ENCODE data around the gene S100B. TPM values are rescaled to one million over a fixed set of nuclear protein-coding genes. Genes with fewer than 3 reads are reported as not detected.

Gene S100B
- total and polyA plus RNA-seq, 5 donors from 2014 or later: 0.54 TPM; not detected in 4

DNA sequence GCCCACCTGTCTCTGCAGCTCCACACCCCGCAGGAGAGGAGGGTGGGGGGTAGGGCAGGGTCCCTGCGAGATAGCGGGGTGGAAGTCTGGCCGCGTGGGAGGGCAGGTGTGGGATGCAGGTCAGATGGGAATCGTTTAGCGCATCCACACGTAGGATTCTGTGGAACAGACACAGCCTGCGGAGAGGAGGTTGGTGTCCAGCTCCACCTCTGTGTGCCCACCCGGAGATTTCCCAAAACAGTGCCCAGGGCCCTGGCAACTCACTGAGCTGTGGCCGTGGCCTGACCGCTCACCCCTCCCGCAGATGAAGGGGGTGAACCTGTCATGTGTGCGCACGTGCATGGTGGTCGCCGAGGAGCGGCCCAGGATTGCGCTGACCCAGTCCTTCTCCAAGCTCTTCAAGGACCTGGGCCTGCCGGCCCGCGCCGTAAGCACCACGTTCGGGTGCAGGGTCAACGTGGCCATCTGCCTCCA, 46.9 kb downstream of the S100B start:
- Mint-ChIP-seq H3K4me3 (peak overlapping the region in 3 of 4 donors; percentile 50 to 73 (median 73)), H3K27ac (peak overlapping the region in 2 of 3 donors; percentile 34 to 94), H3K36me3 (peaks cover 55% of the 10 kb centered on the region), H3K9me3 (no peaks in the 10 kb centered on the region), H3K27me3 (no peaks in the 10 kb centered on the region), H3K4me1 (peaks cover 12 to 59% (median 29%) of the 10 kb centered on the region in 4 donors)
- Histone ChIP-seq H3K36me3 (ENCODE audit: control insufficient read depth, insufficient read depth, low read length) (peaks cover 45% of the 10 kb centered on the region), H3K4me1 (ENCODE audit: control insufficient read depth, insufficient read depth, low read length, poor library complexity, severe bottlenecking) (peaks cover 47% of the 10 kb centered on the region), H3K27me3 (ENCODE audit: control insufficient read depth, insufficient read depth, low read length) (no peaks in the 10 kb centered on the region), H3K27ac (ENCODE audit: insufficient read depth, low read length, poor library complexity, severe bottlenecking) (peak overlapping the region; percentile 78), H3K9me3 (ENCODE audit: control insufficient read depth in 2 of 2, low read length in 2 of 2) (no peaks in the 10 kb centered on the region), H3K4me3 (ENCODE audit: low read depth, low read length) (no peak overlapping the region)
- DNase-seq (no peak), ATAC-seq (ENCODE audit: low read depth in 2 of 2) (no peak)

DNA sequence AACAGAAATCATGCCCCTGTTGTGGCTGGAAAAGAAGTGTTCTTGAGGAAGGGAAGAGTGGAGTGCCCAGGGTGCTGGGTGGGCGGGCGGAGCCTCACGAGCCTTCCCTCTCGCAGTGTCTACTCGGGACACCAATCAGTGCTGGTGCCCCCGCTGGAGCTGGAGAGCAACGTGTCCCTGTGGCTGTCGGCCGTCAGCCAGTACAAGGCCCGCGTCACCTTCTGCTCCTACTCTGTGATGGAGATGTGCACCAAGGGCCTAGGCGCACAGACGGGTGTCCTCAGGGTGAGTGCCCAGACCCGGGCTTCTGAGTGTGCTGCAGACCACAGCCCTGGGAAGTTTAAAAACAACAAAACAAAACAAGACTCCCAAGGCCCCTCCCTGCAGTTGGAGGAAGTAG, 47.4 kb downstream of the S100B start:
- H3K27me3 Mint-ChIP-seq: no peaks in the 10 kb centered on the region
- peak overlapping the region in 2 of 3 donors; percentile 23 to 79 for H3K27ac Mint-ChIP-seq
- Histone ChIP-seq H3K4me1 (ENCODE audit: control insufficient read depth, insufficient read depth, low read length, poor library complexity, severe bottlenecking) (peaks cover 52% of the 10 kb centered on the region), H3K9me3 (ENCODE audit: control insufficient read depth in 2 of 2, low read length in 2 of 2) (no peaks in the 10 kb centered on the region), H3K36me3 (ENCODE audit: control insufficient read depth, insufficient read depth, low read length) (peaks cover 40% of the 10 kb centered on the region), H3K27ac (ENCODE audit: insufficient read depth, low read length, poor library complexity, severe bottlenecking) (no peak overlapping the region), H3K4me3 (ENCODE audit: low read depth, low read length) (no peak overlapping the region), H3K27me3 (ENCODE audit: control insufficient read depth, insufficient read depth, low read length) (no peaks in the 10 kb centered on the region)
- DNase-seq (no peak), ATAC-seq (ENCODE audit: low read depth in 2 of 2) (no peak)
- H3K4me3 Mint-ChIP-seq: no peak overlapping the region
- H3K9me3 Mint-ChIP-seq: no peaks in the 10 kb centered on the region
- H3K36me3 Mint-ChIP-seq: peaks cover 54% of the 10 kb centered on the region
- H3K4me1 Mint-ChIP-seq: peaks cover 15 to 61% (median 34%) of the 10 kb centered on the region in 4 donors

DNA sequence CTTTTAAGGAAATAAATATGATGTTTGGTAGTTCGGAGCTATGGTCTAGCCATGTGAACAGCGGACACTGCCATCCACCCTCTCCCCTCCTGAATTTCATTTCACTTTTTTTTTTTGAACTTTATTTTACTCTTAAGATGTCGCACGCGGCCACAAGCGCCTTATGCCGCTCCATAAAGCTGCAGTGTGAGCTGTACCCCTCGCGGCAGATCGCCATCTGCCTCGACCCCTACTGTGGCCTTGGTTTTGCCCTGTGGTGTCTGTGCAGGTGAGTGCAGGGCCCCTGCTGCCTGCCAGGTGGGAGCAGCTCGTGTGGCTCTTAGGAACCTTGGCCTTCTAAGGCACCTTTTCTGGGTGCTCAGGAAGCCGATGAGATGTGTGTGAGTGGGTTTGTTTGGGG, 48.1 kb downstream of the S100B start:
- H3K27ac Mint-ChIP-seq: peak overlapping the region in 1 of 3 donors; percentile 79
- Histone ChIP-seq H3K27me3 (ENCODE audit: control insufficient read depth, insufficient read depth, low read length) (no peaks in the 10 kb centered on the region), H3K36me3 (ENCODE audit: control insufficient read depth, insufficient read depth, low read length) (peaks cover 33% of the 10 kb centered on the region), H3K4me3 (ENCODE audit: low read depth, low read length) (no peak overlapping the region), H3K27ac (ENCODE audit: insufficient read depth, low read length, poor library complexity, severe bottlenecking) (no peak overlapping the region), H3K9me3 (ENCODE audit: control insufficient read depth in 2 of 2, low read length in 2 of 2) (no peaks in the 10 kb centered on the region), H3K4me1 (ENCODE audit: control insufficient read depth, insufficient read depth, low read length, poor library complexity, severe bottlenecking) (peaks cover 59% of the 10 kb centered on the region)
- peaks cover 18 to 61% (median 36%) of the 10 kb centered on the region in 4 donors for H3K4me1 Mint-ChIP-seq
- peak overlapping the region in 1 of 4 donors; percentile 59 for H3K4me3 Mint-ChIP-seq
- H3K36me3 Mint-ChIP-seq: peaks cover 47% of the 10 kb centered on the region
- no peaks in the 10 kb centered on the region for H3K9me3 Mint-ChIP-seq
- ATAC-seq (ENCODE audit: low read depth in 2 of 2) (no peak), DNase-seq (no peak)
- no peaks in the 10 kb centered on the region for H3K27me3 Mint-ChIP-seq

DNA sequence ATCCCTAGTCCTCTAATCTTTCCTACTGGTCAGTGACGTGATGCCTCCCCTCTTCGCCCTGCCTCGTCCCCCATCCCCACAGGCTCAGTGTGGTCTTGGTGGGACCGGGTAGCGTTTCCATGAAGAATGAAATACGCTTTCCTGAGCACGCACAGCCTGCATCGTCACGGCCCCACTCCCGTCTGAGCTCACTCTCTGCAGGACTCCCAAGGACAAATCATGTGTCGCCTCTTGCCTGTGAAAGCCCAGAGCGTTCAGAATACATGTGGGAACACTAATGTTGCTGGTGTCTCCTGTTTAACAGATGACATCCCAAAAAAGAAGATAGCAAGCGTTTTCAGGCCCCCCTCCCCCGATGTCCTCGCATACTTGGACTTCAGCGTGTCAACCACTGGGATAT, 49.2 kb downstream of the S100B start:
- Mint-ChIP-seq H3K4me3 (no peak overlapping the region), H3K4me1 (peaks cover 27 to 61% (median 37%) of the 10 kb centered on the region in 4 donors), H3K9me3 (no peaks in the 10 kb centered on the region), H3K36me3 (peaks cover 37% of the 10 kb centered on the region), H3K27ac (peak overlapping the region; percentile 72 to 92 (median 86)), H3K27me3 (no peaks in the 10 kb centered on the region)
- H3K4me3 ChIP-seq (ENCODE audit: low read depth, low read length): no peak overlapping the region
- H3K9me3 ChIP-seq (ENCODE audit: control insufficient read depth in 2 of 2, low read length in 2 of 2): no peaks in the 10 kb centered on the region
- H3K4me1 ChIP-seq (ENCODE audit: control insufficient read depth, insufficient read depth, low read length, poor library complexity, severe bottlenecking): peaks cover 62% of the 10 kb centered on the region
- H3K27me3 ChIP-seq (ENCODE audit: control insufficient read depth, insufficient read depth, low read length): no peaks in the 10 kb centered on the region
- DNase-seq (no peak), ATAC-seq (ENCODE audit: low read depth in 2 of 2) (no peak)
- H3K36me3 ChIP-seq (ENCODE audit: control insufficient read depth, insufficient read depth, low read length): peaks cover 33% of the 10 kb centered on the region
- H3K27ac ChIP-seq (ENCODE audit: insufficient read depth, low read length, poor library complexity, severe bottlenecking): no peak overlapping the region

DNA sequence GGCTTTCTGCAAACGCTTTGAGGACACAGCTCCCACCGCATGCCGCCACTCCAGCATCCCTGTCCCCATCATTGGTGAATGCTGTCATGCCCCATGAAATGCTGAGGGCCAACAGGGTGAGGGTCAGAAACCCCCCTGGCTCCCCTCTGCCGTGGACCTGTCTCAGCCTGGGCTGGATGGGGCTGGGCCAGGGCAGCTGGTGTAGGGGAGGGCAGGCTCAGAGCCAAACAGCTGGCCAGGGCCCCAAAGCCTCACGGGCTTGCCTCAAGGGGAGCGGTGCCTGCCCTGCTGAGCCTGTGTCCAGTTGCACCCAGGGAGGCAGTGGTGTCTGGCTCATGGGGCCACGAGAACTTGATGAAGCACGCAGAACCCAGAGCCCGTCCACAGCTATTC, 49.7 kb downstream of the S100B start:
- Mint-ChIP-seq H3K9me3 (no peaks in the 10 kb centered on the region), H3K27ac (peak overlapping the region in 1 of 3 donors; percentile 72), H3K27me3 (no peaks in the 10 kb centered on the region), H3K36me3 (peaks cover 37% of the 10 kb centered on the region), H3K4me3 (peak overlapping the region in 1 of 4 donors; percentile 64), H3K4me1 (peaks cover 32 to 61% (median 39%) of the 10 kb centered on the region in 4 donors)
- H3K27me3 ChIP-seq (ENCODE audit: control insufficient read depth, insufficient read depth, low read length): no peaks in the 10 kb centered on the region
- no peak overlapping the region for H3K27ac ChIP-seq (ENCODE audit: insufficient read depth, low read length, poor library complexity, severe bottlenecking)
- DNase-seq (no peak), ATAC-seq (ENCODE audit: low read depth in 2 of 2) (no peak)
- H3K4me1 ChIP-seq (ENCODE audit: control insufficient read depth, insufficient read depth, low read length, poor library complexity, severe bottlenecking): peaks cover 62% of the 10 kb centered on the region
- no peak overlapping the region for H3K4me3 ChIP-seq (ENCODE audit: low read depth, low read length)
- no peaks in the 10 kb centered on the region for H3K9me3 ChIP-seq (ENCODE audit: control insufficient read depth in 2 of 2, low read length in 2 of 2)
- peaks cover 33% of the 10 kb centered on the region for H3K36me3 ChIP-seq (ENCODE audit: control insufficient read depth, insufficient read depth, low read length)

DNA sequence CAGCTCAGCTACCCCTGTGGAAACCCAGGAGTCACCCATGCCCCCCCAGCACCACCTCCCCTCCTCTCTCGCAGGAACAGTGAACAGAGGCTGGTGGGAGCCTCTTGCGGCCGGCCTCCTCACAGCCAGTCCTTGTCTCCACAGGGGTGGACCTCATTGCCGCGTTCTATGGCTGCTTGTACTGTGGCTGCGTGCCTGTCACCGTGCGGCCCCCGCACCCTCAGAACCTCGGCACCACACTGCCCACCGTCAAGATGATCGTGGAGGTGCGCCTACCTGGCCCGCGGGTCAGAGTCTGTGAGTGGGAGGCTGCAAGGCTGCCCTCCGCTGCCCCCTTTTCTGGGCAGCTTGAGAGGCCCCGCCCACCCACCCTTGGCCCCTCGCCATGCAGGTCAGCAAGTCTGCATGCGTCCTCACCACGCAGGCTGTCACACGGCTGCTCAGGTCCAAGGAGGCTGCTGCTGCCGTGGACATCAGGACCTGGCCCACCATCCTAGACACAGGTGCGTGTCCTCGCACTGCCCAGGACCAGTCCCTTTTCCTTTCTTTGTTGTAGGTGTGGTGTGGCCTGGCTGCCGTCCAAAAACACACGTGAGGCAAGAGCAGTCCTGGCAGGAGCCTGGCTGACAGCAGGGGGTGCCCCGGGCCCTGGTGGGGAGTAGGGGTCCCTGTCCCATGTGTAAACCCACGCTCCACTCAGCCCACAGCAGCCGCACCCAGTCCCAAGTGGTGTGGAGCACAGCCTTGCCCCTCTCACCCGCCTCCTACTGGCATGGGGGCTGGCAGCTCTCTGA, 50.3 kb downstream of the S100B start:
- H3K4me1 ChIP-seq (ENCODE audit: control insufficient read depth, insufficient read depth, low read length, poor library complexity, severe bottlenecking): peaks cover 62% of the 10 kb centered on the region
- ATAC-seq (ENCODE audit: low read depth in 2 of 2): no peak
- Mint-ChIP-seq H3K9me3 (no peaks in the 10 kb centered on the region), H3K4me3 (peak overlapping the region in 2 of 4 donors; percentile 5 to 52), H3K36me3 (peaks cover 34% of the 10 kb centered on the region), H3K4me1 (peaks cover 30 to 60% (median 37%) of the 10 kb centered on the region in 4 donors), H3K27me3 (no peaks in the 10 kb centered on the region), H3K27ac (peak overlapping the region in 2 of 3 donors; percentile 79 to 99)
- DNase-seq: no peak
- no peak overlapping the region for H3K4me3 ChIP-seq (ENCODE audit: low read depth, low read length)
- no peak overlapping the region for H3K27ac ChIP-seq (ENCODE audit: insufficient read depth, low read length, poor library complexity, severe bottlenecking)
- peaks cover 33% of the 10 kb centered on the region for H3K36me3 ChIP-seq (ENCODE audit: control insufficient read depth, insufficient read depth, low read length)
- H3K9me3 ChIP-seq (ENCODE audit: control insufficient read depth in 2 of 2, low read length in 2 of 2): no peaks in the 10 kb centered on the region
- H3K27me3 ChIP-seq (ENCODE audit: control insufficient read depth, insufficient read depth, low read length): no peaks in the 10 kb centered on the region

DNA sequence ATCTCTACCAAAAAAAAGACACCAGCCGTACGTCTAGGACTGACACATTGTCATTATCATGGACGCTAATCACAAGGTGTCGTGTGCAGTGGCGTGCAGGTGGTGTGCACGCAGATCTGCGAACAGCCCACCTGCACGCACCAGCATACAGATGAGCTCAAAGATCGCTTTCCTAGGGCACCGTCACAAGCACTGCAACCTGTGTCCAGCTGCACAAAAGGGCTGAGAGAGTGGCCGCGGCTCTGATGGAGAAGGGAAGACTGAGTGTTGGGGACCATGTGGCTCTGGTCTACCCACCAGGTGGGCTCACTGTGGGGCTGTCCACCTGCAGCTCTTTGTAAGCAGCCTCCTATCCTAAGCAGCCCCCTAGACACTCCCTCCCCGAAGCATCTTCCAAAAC, 50.9 kb downstream of the S100B start:
- Histone ChIP-seq H3K36me3 (ENCODE audit: control insufficient read depth, insufficient read depth, low read length) (peaks cover 33% of the 10 kb centered on the region), H3K4me1 (ENCODE audit: control insufficient read depth, insufficient read depth, low read length, poor library complexity, severe bottlenecking) (peaks cover 61% of the 10 kb centered on the region), H3K4me3 (ENCODE audit: low read depth, low read length) (no peak overlapping the region), H3K9me3 (ENCODE audit: control insufficient read depth in 2 of 2, low read length in 2 of 2) (no peaks in the 10 kb centered on the region), H3K27ac (ENCODE audit: insufficient read depth, low read length, poor library complexity, severe bottlenecking) (no peak overlapping the region), H3K27me3 (ENCODE audit: control insufficient read depth, insufficient read depth, low read length) (no peaks in the 10 kb centered on the region)
- Mint-ChIP-seq H3K36me3 (peaks cover 34% of the 10 kb centered on the region), H3K4me3 (peak overlapping the region in 1 of 4 donors; percentile 52), H3K27me3 (no peaks in the 10 kb centered on the region), H3K9me3 (no peaks in the 10 kb centered on the region), H3K4me1 (peaks cover 28 to 60% (median 35%) of the 10 kb centered on the region in 4 donors), H3K27ac (peak overlapping the region in 2 of 3 donors; percentile 79 to 99)
- DNase-seq: no peak
- no peak for ATAC-seq (ENCODE audit: low read depth in 2 of 2)

All from CD4-positive, CD25-positive, alpha-beta regulatory T cell (primary cell).